Central memory CD8-positive, alpha-beta T cell (primary cell): ENCODE measurements around the gene OR52N1.

Source experiments
- ATAC-seq: fragments of 150-1000 bp; cut with Tn5 transposase; replicated peaks from 2 replicates; pipeline ENCODE4 v1.10.0; 2022; ENCODE audit warnings: mild to moderate bottlenecking, moderate FRiP score, moderate number of reproducible peaks; ENCODE audit not compliant: poor library complexity, severe bottlenecking; ENCODE audit errors: extremely low read depth
- DNase-seq, 2 donors: peaks; one replicate each; pipeline ENCODE4 v3.0.0; 2021; ENCODE audit warnings: low spot score in 2 of 2
- H3K27ac Mint-ChIP-seq: one replicate; pipeline ENCODE4 v1.8.0; 2022; ENCODE audit warnings: low read depth, mild to moderate bottlenecking, moderate library complexity, mixed read lengths
- H3K27me3 Mint-ChIP-seq: one replicate; pipeline ENCODE4 v1.8.0; 2022; ENCODE audit warnings: mixed read lengths
- H3K36me3 Mint-ChIP-seq: one replicate; pipeline ENCODE4 v1.8.0; 2022; ENCODE audit warnings: mild to moderate bottlenecking, moderate library complexity, mixed read lengths; ENCODE audit not compliant: insufficient read depth
- H3K4me1 Mint-ChIP-seq: one replicate; pipeline ENCODE4 v1.8.0; 2022; ENCODE audit warnings: mixed read lengths
- H3K4me3 Mint-ChIP-seq: one replicate; pipeline ENCODE4 v1.8.0; 2022; ENCODE audit warnings: mild to moderate bottlenecking, moderate library complexity, mixed read lengths
- H3K9me3 Mint-ChIP-seq: one replicate; pipeline ENCODE4 v1.8.0; 2022; ENCODE audit warnings: mixed read lengths

OR52N1 gene

DNA sequence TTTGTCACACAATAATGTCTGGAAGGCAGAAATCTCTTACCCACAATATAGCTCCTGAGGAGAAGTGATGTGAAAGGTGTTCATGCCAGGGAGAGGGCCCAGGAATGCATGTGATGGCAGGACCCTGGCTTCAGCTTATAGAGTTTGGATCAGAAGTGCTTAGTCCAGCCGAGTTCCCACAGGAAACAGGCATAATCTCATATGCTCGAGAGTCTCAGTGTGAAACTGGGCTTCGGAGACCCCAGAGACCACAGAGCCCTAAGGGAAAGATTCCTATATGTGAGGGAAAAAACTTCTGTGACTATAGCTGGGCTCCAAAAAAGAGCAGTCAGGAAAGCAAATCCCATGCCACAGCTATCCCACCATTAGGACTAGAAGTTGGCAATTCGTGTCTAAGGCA is 7.8 kb downstream of the OR52N1 start, which contains the start of gene OR52N5:
OR52N5 (minus strand) TSS at position 101 of the 400 bp plus-strand sequence. CDS start 4,721 bp downstream, outside the sequence.
- Mint-ChIP-seq H3K27me3 (peaks cover 37% of the 10 kb centered on the region), H3K4me1 (no peaks in the 10 kb centered on the region), H3K27ac (no peak within 1 kb of the TSS), H3K4me3 (no peak within 1 kb of the TSS), H3K9me3 (no peaks in the 10 kb centered on the region), H3K36me3 (no peaks in the 10 kb centered on the region)
- ATAC-seq = no peak
- DNase-seq = no peak

DNA sequence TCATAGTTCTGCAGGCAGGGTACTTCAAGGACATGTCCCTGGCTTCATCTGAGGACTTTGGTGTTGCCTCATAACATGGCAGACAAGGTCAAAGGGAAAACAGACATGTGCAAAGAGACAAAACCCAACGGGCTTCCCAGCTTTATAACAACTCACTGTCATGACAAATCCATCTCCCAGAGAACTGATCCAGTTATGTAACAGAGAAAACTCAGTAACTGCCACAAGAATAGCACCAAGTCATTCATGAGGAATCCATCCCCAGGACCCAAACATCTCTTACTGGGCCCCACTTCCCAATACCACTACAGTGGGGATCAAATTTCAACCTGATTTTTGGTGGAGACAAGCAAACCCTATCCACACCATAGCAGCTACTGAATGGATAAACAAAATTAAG is 24.0 kb downstream of the OR52N1 start:
- H3K4me1 Mint-ChIP-seq = no peaks in the 10 kb centered on the region
- H3K27me3 Mint-ChIP-seq = no peaks in the 10 kb centered on the region
- H3K4me3 Mint-ChIP-seq = no peak overlapping the region
- H3K27ac Mint-ChIP-seq = no peak overlapping the region
- ATAC-seq = no peak
- no peaks in the 10 kb centered on the region for H3K9me3 Mint-ChIP-seq
- H3K36me3 Mint-ChIP-seq = no peaks in the 10 kb centered on the region
- DNase-seq = no peak

DNA sequence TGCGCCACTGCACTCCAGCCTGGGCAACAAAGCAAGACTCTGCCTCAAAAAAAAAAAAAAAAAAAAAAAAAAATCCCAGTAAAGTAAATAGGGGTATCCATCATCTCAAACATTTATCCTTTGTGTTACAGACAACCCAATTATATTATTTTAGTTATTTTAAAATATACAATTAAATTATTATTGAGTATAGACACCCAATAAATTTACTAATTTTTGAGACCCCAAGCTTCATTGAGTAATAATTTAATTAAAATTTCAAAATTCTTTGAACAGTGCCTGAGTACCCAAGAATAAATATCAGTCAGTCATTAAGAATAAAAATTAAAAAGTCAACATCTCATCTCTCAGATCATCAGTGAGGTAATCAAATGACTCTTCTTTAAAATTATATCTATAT is 37.1 kb downstream of the OR52N1 start, which contains the start of gene OR52N4:
OR52N4 (plus strand) TSS at position 301 of the 400 bp plus-strand sequence. CDS start 498 bp downstream, outside the sequence.
- H3K36me3 Mint-ChIP-seq = no peaks in the 10 kb centered on the region
- H3K9me3 Mint-ChIP-seq = no peaks in the 10 kb centered on the region
- H3K27me3 Mint-ChIP-seq = peaks cover 20% of the 10 kb centered on the region
- DNase-seq (no peak), ATAC-seq (no peak)
- H3K4me3 Mint-ChIP-seq = no peak within 1 kb of the TSS
- no peaks in the 10 kb centered on the region for H3K4me1 Mint-ChIP-seq
- no peak within 1 kb of the TSS for H3K27ac Mint-ChIP-seq

DNA sequence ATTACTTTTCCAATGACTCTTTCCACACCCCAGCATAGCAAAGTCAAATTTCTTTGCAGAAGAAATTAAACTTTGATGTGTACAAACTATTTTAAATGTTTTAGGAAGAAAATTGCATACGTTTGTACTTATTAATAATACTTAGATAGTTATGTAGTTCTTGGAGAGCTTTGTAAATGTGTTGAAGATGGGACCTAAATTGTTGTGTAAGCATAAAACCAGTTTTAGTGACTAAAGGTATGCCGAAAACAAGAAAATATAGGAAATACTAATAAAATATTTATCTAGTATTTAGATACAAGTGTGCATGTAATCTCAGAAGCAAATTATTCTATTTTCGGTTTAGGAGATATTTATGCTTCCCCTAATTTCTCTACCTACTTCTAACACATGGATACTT is 41.2 kb downstream of the OR52N1 start:
- Mint-ChIP-seq H3K4me3 (no peak overlapping the region), H3K27me3 (peaks cover 4% of the 10 kb centered on the region), H3K27ac (no peak overlapping the region), H3K9me3 (no peaks in the 10 kb centered on the region), H3K36me3 (no peaks in the 10 kb centered on the region), H3K4me1 (no peaks in the 10 kb centered on the region)
- DNase-seq = no peak
- no peak for ATAC-seq

DNA sequence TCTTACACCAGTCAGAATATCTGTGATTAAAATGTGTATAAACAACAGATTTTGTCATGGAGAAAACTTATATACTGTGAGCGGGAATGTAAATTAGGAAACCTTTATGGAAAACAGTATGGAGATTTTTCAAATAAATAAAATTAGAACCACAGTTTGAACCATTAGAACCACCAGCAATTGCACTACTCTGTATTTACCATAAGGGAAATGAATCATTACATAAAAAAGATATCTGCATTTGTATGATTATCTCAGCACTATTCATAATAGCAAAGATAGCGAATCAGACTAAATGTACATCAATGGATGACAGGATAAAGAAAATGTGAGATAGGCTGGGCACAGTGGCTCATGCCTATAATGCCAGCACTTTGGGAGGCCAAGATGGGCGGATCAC is 44.5 kb downstream of the OR52N1 start:
- no peaks in the 10 kb centered on the region for H3K4me1 Mint-ChIP-seq
- H3K27ac Mint-ChIP-seq = no peak overlapping the region
- no peak overlapping the region for H3K4me3 Mint-ChIP-seq
- ATAC-seq = no peak
- peaks cover 18% of the 10 kb centered on the region for H3K27me3 Mint-ChIP-seq
- no peak for DNase-seq
- peaks cover 6% of the 10 kb centered on the region for H3K9me3 Mint-ChIP-seq
- H3K36me3 Mint-ChIP-seq = no peaks in the 10 kb centered on the region

DNA sequence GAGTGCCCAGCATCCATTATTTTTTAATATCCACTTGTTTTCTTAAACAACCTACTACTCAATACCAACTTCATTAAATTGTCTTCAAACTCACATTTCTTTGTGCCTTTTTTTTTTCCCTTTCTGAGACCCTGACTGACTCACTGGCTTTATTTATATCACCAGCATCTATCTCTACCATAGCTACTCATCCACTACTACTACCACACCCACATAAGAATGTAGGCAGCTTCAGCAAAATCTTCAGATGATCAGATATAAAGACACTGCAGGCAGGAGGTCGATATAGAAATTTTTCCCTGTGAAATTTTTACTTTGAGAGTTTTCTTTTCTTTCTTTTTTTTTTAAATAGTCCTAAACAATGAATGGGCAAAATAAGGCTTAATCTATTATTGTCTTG is 52.6 kb downstream of the OR52N1 start:
- no peak for ATAC-seq

DNA sequence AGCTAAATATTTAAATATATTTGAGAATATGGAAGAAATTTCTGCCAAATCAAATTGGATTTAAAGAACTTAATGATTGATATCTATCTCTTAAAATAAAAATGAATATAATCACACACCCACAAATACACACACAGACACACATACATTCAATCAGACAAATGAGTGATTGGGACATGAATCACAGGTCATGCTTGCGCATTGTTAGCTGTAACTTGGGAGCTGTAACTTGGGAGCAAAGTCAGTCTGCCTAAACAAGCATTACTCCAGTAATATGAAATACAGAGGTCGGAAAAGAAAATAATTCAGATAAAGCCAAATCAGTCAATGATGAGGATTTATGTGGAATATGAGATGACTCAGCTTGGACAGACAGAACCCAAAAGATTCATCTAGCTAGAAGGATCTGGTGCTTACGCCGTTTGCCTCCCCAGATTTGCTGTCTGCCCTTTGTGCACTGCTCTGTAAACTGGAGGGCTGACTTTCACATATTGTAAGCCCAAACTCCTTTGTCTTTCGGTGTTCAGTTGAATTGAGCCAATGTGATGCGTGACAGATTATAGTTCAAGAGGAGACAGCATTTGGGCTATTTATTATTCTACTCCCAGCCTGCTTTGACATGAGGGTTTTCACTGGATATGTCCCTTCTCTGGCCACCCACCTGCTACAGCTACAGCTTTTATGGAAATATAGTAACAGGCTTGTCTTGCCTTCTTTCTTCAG is 53.2 kb downstream of the OR52N1 start:
- Mint-ChIP-seq H3K36me3 (no peaks in the 10 kb centered on the region), H3K27me3 (peaks cover 40% of the 10 kb centered on the region)
- no peak for DNase-seq

More for the DNA sequence above, 52.6 kb downstream of the OR52N1 start:
- Mint-ChIP-seq H3K27ac (no peak overlapping the region), H3K9me3 (peaks cover 19% of the 10 kb centered on the region), H3K4me1 (no peaks in the 10 kb centered on the region), H3K27me3 (peaks cover 46% of the 10 kb centered on the region), H3K4me3 (no peak overlapping the region), H3K36me3 (no peaks in the 10 kb centered on the region)
- no peak for DNase-seq

DNA sequence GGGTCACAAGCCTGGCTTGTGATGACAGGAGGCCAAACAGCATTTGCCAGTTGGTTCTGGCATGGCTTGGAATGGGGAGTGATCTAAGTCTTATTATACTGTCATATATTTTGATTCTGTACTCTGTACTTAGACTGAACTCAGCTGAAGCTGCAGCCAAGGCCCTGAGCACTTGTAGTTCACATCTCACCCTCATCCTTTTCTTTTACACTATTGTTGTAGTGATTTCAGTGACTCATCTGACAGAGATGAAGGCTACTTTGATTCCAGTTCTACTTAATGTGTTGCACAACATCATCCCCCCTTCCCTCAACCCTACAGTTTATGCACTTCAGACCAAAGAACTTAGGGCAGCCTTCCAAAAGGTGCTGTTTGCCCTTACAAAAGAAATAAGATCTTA is 54.0 kb downstream of the OR52N1 start:
- Mint-ChIP-seq H3K4me1 (no peaks in the 10 kb centered on the region), H3K27ac (no peak overlapping the region), H3K4me3 (no peak overlapping the region), H3K36me3 (no peaks in the 10 kb centered on the region), H3K27me3 (peaks cover 33% of the 10 kb centered on the region), H3K9me3 (peaks cover 17% of the 10 kb centered on the region)
- no peak for ATAC-seq
- no peak for DNase-seq

More for the DNA sequence above, 53.2 kb downstream of the OR52N1 start:
- Mint-ChIP-seq H3K9me3 (peaks cover 19% of the 10 kb centered on the region), H3K4me3 (no peak overlapping the region), H3K27ac (no peak overlapping the region), H3K4me1 (no peaks in the 10 kb centered on the region)
- ATAC-seq = no peak
